GM06990 (cell line): ENCODE measurements around the gene HRAS.

Experiments
- DNase-seq: peaks from one replicate; pipeline ENCODE4 v3.0.0-alpha.2; 2011; ENCODE audit not compliant: insufficient read length; ENCODE audit errors: extremely low read depth
- H3K27me3 ChIP-seq: replicated peaks from 2 replicates; pipeline ENCODE4 v1.6.0; 2011; ENCODE audit warnings: low read length; ENCODE audit not compliant: control insufficient read depth, insufficient read depth
- H3K36me3 ChIP-seq: 2 replicates; pipeline ENCODE4 v1.5.1; 2011; ENCODE audit warnings: low read length; ENCODE audit not compliant: control insufficient read depth, insufficient read depth
- H3K4me3 ChIP-seq: replicated peaks from 2 replicates; pipeline ENCODE4 v1.5.1; 2011; ENCODE audit warnings: low read depth, mild to moderate bottlenecking, control low read depth, low read length
- CTCF ChIP-seq: IDR thresholded peaks from 2 replicates; pipeline ENCODE4 v1.5.1; 2011; ENCODE audit warnings: low read length, control low read depth, mild to moderate bottlenecking, inconsistent platforms; ENCODE audit not compliant: insufficient read depth, poor library complexity, severe bottlenecking

HRAS gene

GRCh38 chr11:488062-488461 lies 47.3 kb downstream of the HRAS start:
- no peak for DNase-seq
- no peaks in the 10 kb centered on the region for H3K27me3 ChIP-seq
- peaks cover 4% of the 10 kb centered on the region for H3K36me3 ChIP-seq
- no peak overlapping the region for H3K4me3 ChIP-seq
- no peak for TF ChIP-seq CTCF

DNA sequence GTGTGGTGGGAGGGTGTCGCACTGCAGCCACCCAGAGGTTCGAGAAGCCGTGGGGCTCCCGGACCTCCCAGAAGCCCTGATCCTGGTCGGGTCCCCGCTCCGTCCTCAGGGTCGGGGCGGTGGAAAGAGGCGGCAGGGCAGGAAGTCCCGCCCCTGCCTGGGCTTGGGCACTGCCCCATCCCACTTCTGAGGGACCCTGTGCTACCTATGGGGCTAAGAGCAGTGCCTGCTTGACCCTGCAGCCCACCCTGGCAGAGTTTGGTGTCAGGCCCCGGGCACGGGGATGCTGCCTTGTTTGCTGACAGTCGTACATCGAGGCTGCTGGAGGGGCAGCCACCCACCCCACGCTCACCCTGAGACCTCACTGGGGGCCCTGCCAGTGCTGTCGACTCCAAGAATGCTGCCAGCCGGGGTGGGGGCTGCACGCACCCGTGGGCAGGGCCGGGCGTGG lies 47.8 kb downstream of the HRAS start:
- peaks cover 2% of the 10 kb centered on the region for H3K36me3 ChIP-seq
- no peak for DNase-seq
- no peak for TF ChIP-seq CTCF

GRCh38 chr11:486189-486588 lies 49.2 kb downstream of the HRAS start:
- no peaks in the 10 kb centered on the region for H3K27me3 ChIP-seq
- H3K36me3 ChIP-seq: peaks cover 1% of the 10 kb centered on the region

More for the DNA sequence above, 47.8 kb downstream of the HRAS start:
- no peaks in the 10 kb centered on the region for H3K27me3 ChIP-seq
- no peak overlapping the region for H3K4me3 ChIP-seq

DNA sequence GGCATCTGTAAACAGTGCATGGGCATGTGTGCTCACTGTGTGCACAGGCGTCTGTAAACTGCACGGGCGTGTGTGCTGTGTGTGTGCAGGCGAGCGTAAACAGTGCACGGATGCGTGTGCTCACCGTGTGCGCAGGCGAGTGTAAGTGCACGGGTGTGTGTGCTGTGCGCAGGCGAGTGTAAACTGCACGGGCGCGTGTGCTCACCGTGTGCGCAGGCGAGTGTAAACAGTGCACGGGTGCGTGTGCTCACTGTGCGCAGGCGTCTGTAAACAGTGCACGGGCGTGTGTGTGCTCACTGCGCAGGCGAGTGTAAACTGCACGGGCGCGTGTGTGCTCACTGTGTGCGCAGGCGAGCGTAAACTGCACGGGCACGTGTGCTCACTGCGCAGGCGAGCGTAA lies 50.8 kb downstream of the HRAS start:
- no peak for DNase-seq
- TF ChIP-seq CTCF: no peak
- Histone ChIP-seq H3K27me3 (no peaks in the 10 kb centered on the region), H3K36me3 (no peaks in the 10 kb centered on the region; the same call in none of the 2 replicates), H3K4me3 (no peak overlapping the region)

More at GRCh38 chr11:486189-486588, 49.2 kb downstream of the HRAS start:
- no peak for TF ChIP-seq CTCF
- no peak for DNase-seq
- no peak overlapping the region for H3K4me3 ChIP-seq
